ENCODE measurements around the gene NFYA.
A peak's percentile ranks its signal among the peaks of the same experiment; 100 is the strongest.

NFYA gene

GRCh38 chr6:41072836-41073202, at the start of gene NFYA:
TSS of gene NFYA (plus strand) at chr6:41072974. CDS start at chr6:41079090, 6,116 bp downstream.
- DNase-seq (ENCODE audit: low read depth, low spot score), result no peak

GRCh38 chr6:41023114-41023513, 49.7 kb upstream of the NFYA start:
- DNase-seq (ENCODE audit: low read depth, low spot score), result no peak

DNA sequence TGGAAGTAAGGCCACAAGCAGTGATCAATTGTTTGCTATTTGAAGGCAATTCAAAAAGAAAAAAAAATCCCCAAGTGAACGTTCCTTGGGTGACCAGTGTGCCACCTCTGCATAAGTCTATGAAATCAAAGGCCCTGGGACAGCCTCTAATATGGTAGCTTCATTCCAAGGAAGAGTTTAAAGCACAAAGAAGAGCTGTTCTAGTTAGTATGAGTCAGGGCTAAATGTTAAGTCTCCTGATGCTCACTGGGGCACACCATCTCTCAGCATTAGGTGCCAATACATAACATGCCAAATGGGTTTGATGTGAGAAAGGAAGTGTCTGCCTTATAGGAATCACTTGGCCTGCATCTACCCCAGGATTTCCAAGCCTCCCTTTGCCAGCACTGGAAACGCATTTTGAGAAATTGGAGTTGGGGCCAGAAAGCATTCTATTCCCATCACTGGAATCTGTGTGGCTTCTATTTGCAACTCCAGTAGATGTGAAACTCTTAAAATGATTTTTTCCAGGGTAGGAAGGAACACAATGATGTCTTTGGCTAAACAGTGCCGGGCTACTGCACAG, 46.7 kb upstream of the NFYA start:
- no peak for DNase-seq (ENCODE audit: low read depth, low spot score)

- DNase-seq (ENCODE audit: low read depth, low spot score), result no peak
Observed at GRCh38 chr6:41027241-41027640, 45.5 kb upstream of the NFYA start.

DNA sequence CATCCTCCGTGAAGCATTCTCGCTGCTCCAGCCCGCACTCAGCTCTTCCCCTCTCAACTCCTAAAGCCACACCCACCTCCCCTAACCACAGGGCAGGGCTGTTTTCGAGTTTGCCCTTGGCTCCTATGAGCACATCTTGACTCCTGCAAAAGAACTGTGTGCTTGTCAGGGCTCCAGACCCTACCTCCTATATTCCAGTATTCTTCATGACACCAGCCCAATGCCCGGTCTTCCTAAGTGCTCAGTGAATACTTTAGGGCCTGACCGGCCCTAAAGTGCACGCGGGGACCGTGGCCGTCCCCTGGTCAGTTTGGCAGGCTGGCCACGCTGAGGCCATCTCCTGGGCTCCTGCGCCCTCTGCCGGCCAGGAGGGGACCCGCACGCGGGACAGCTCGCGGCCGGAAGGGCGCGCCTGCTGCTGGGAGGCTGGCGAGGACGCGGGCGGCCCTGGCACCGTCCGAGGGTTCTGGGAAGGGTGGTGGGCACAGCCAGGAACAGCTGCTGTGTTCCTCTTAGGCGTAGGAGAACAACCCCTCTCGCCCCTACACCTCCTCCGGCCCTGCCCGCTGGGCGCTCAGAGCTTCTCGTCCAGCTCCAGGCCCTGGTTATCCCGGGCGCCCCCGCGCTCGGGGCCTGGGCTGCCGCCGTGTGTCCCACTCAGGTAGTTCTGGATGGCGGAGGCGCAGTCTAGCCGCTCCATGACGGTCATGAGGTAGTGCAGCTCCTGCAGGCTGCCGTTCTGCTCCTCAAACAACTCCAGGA, 44.8 kb upstream of the NFYA start:
- DNase-seq (ENCODE audit: low read depth, low spot score), result peak; percentile 39

DNA sequence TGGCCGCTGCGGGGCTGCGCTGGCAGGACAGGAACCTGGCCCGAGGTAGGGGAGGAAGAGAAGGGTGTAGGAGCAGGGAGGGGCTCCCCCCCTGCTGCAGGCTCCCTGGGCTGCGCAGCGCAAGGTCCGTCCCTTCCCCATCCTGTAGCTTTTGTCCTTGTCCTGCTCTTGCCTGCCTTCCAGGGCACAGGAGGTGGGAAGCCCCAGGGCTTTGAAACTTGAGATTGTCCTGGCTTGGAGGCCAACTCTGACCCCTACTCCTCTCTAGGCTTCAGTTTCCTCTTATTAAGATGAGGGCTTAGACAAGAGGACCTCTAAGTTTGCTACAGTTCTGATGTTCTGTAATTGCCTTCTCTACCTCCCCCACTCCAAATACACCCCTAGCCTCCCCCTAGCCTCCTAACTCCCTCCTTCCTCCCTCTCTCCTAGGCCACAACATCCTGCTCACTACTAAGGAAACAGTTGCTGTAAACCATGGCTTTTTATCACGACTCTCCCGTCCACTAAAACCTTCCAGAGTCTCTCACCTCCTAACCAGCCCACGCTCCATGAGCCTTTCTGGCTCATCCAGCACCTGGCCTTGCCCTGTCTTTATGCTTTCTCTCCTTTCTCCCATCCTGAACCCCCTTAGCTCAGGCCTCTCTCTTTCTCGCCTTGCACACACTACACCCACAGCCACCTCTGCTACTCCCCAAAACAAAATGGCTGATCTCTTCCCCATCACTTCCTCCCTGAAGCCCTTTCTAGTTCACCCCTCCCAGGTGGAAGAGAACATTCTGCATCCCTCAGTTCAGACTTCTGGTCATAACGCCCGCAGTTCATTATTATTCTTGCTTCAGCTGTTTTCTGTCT, 44.0 kb upstream of the NFYA start:
- DNase-seq (ENCODE audit: low read depth, low spot score), result no peak

DNA sequence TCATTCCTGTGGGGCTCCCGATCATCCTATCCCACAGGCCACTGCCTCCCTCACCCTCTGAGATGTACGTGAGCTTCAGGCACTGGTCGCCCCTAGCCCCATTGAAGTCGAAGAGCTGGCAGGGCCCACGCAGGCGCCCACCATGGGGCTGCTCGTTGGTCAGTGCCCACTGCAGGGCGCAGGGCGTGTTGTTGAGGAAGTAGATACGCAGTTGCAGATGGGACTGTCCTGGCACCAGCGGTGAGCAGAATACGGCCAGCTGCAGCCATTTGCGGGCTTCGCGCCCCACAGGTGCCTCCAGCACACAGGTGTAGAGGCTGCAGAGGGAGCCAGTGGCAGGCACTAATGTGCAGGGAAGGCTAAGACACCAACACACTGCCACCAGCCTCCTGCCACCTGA, 39.9 kb upstream of the NFYA start:
- DNase-seq (ENCODE audit: low read depth, low spot score), result no peak

DNA sequence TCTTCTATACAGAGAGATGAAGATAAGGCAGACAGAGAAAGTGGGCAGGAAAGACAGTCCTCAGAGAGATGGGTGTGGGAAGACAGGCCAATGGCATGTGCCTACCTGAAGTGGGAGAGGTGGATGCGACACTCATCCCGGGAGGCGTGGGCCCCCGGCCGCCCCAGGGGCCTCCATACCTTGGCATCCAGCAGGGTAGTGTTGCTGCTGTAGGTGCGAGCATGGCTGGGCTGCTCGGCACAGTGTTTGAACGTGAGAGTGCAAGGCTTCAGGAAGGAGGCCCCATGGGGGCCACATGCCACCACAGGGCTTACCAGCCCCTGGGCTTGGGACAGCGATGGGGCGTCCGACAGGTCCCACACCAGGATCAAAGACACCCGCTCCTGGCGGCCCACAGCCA, 39.0 kb upstream of the NFYA start:
- DNase-seq (ENCODE audit: low read depth, low spot score), result no peak

GRCh38 chr6:41036186-41036585, 36.6 kb upstream of the NFYA start:
- DNase-seq (ENCODE audit: low read depth, low spot score), result no peak

DNA sequence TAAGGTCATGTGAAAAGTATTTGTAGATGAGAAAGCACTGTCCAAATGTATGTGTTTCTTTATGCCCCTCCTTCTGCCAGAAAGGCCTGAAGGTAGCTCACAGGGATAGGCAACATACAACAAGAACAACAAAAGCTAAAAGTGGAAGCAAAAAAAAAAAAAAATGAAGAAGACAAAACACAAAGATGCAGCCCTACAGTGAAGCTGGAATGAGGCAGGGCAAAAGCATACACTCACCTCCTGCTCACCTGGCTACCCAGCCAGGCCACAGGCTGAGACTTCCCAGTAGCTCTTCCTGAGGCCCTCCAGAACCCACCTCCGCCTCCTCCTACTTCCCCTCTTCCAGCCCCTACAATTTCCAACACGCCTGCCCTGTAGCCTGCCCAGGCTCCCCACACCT, 36.2 kb upstream of the NFYA start:
- no peak for DNase-seq (ENCODE audit: low read depth, low spot score)

- DNase-seq (ENCODE audit: low read depth, low spot score), result no peak
Observed at GRCh38 chr6:41037107-41037900, 35.5 kb upstream of the NFYA start.

DNA sequence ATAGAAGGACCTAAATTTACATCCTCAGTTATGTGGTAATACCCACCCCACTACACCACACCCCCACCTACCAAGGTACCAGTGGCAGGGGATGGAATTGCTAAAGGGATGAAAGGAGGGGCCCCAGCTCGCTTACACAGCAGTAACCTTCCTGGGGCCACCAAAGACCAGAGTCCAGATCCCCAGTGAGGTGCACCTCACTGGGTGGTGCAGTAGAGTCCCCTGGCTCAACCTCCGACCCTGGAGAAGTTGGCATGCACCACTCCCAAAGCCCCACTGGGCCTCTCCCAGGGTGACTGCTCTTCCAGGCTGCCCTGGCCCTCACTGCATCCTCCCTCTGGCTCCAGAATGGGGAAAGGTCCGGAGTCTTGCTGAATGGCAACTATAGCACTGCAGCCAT, 34.6 kb upstream of the NFYA start:
- no peak for DNase-seq (ENCODE audit: low read depth, low spot score)

- peak; percentile 13 for DNase-seq (ENCODE audit: low read depth, low spot score)
Observed at GRCh38 chr6:41039060-41039998, 33.4 kb upstream of the NFYA start, which contains the start of gene UNC5CL. TSS of gene UNC5CL (minus strand) at chr6:41039221. CDS start at chr6:41035074, 4,147 bp downstream.

GRCh38 chr6:41040101-41040939, 32.5 kb upstream of the NFYA start:
- DNase-seq (ENCODE audit: low read depth, low spot score), result no peak

GRCh38 chr6:41040940-41041536, 31.7 kb upstream of the NFYA start:
- no peak for DNase-seq (ENCODE audit: low read depth, low spot score)

GRCh38 chr6:41042226-41043055, 30.3 kb upstream of the NFYA start, which contains the start of gene TSPO2:
TSS of gene TSPO2 (plus strand) at chr6:41042467. CDS start at chr6:41042986, 519 bp downstream.
- no peak for DNase-seq (ENCODE audit: low read depth, low spot score)

GRCh38 chr6:41043151-41043550, 29.6 kb upstream of the NFYA start:
- DNase-seq (ENCODE audit: low read depth, low spot score), result no peak

GRCh38 chr6:41045664-41046063, 27.1 kb upstream of the NFYA start:
- no peak for DNase-seq (ENCODE audit: low read depth, low spot score)
